PC-3 (cell line): ENCODE results near the gene RIPK3. TPM values are rescaled to one million over a fixed set of nuclear protein-coding genes. Genes with fewer than 3 reads are reported as not detected.

Experiments used
- ATAC-seq: fragments of 200-7000 bp; cut with Tn5 transposase; 2 replicates; pipeline ENCODE4 v1.9.1; 2020; ENCODE audit warnings: mild to moderate bottlenecking, moderate library complexity
- BruUV-seq: library from RNA; stranded (reverse); fragments of 400-500 nt; replicated peaks from 2 replicates; lab custom pipeline; 2021; lab: Mats Ljungman, UMichigan
- CTCF ChIA-PET: fragments of 300-600 bp; sonication (Branson Sonifier 250); formaldehyde crosslinking; loops from one replicate; lab custom pipeline; 2022; ENCODE audit warnings: antibody characterized with exemption; lab: Charles Lee
- POLR2A ChIA-PET: fragments of 300-600 bp; sonication (Branson Sonifier 250); formaldehyde crosslinking; loops from one replicate; lab custom pipeline; 2022; ENCODE audit warnings: antibody characterized with exemption; ENCODE audit not compliant: unreplicated experiment; lab: Charles Lee
- DNase-seq: peaks from one replicate; pipeline ENCODE4 v3.0.0-alpha.2; 2015
- H2AFZ ChIP-seq: fragments of 300-600 bp; sonication (generic); 2 replicates; pipeline ENCODE4 v1.6.0; 2016; ENCODE audit warnings: antibody characterized with exemption, low read length
- H3F3A ChIP-seq: fragments of 300-600 bp; sonication (generic); one replicate; pipeline ENCODE4 v1.6.0; 2017; ENCODE audit warnings: antibody characterized with exemption, low read length, control low read depth, mild to moderate bottlenecking; ENCODE audit not compliant: unreplicated experiment
- H3K27ac ChIP-seq: fragments of 300-600 bp; sonication (generic); 2 replicates; pipeline ENCODE4 v1.5.1; 2016; ENCODE audit warnings: mild to moderate bottlenecking, low read length
- H3K27me3 ChIP-seq: fragments of 300-600 bp; sonication (generic); 2 replicates; pipeline ENCODE4 v1.6.1; 2016; ENCODE audit warnings: low read length, mixed read lengths
- H3K36me3 ChIP-seq: fragments of 300-600 bp; sonication (generic); 2 replicates; pipeline ENCODE4 v1.6.1; 2016; ENCODE audit warnings: low read depth, mixed run types, low read length, mixed read lengths
- H3K4me1 ChIP-seq: fragments of 300-600 bp; sonication (generic); 2 replicates; pipeline ENCODE4 v1.5.1; 2016; ENCODE audit warnings: low read length; ENCODE audit not compliant: insufficient read depth
- H3K4me2 ChIP-seq: fragments of 300-600 bp; sonication (generic); 2 replicates; pipeline ENCODE4 v1.6.0; 2016; ENCODE audit warnings: low read length
- H3K4me3 ChIP-seq: fragments of 300-600 bp; sonication (generic); 2 replicates; pipeline ENCODE4 v1.5.1; 2016; ENCODE audit warnings: mild to moderate bottlenecking, low read length, mixed read lengths
- H3K79me2 ChIP-seq: fragments of 300-600 bp; sonication (generic); 2 replicates; pipeline ENCODE4 v1.6.1; 2017; ENCODE audit warnings: low read length, mixed read lengths
- H3K9ac ChIP-seq: fragments of 300-600 bp; sonication (generic); 2 replicates; pipeline ENCODE4 v1.6.0; 2016; ENCODE audit warnings: mild to moderate bottlenecking, low read length
- H3K9me2 ChIP-seq: fragments of 300-600 bp; sonication (generic); replicated peaks from 2 replicates; pipeline ENCODE4 v1.6.1; 2016; ENCODE audit warnings: mixed run types, low read length, mixed read lengths
- H3K9me3 ChIP-seq: fragments of 300-600 bp; sonication (generic); 2 replicates; pipeline ENCODE4 v1.6.1; 2016; ENCODE audit warnings: low read length, mixed read lengths
- H4K20me1 ChIP-seq: fragments of 300-600 bp; sonication (generic); 2 replicates; pipeline ENCODE4 v1.6.1; 2016; ENCODE audit warnings: low read length, mixed read lengths
- EZH2 ChIP-seq: fragments of 300-600 bp; sonication (generic); IDR thresholded peaks from one replicate; pipeline ENCODE4 v1.6.1; 2017; ENCODE audit warnings: antibody characterized with exemption, mild to moderate bottlenecking, low read length; ENCODE audit not compliant: unreplicated experiment
- EZH2phosphoT487 ChIP-seq: fragments of 300-600 bp; sonication (generic); IDR thresholded peaks from 2 replicates; pipeline ENCODE4 v1.6.1; 2018; ENCODE audit warnings: mild to moderate bottlenecking, antibody characterized with exemption, low read length, borderline replicate concordance
- intact Hi-C: fragments of 100-400 bp; cut with micrococcal nuclease; formaldehyde crosslinking; loops from 2 replicates; pipeline ENCODE4 v1.9.0; 2023
- total RNA-seq: library from RNA; depleted of rRNA; stranded (reverse); fragments of >200 nt; gene quantifications from 2 replicates; pipeline ENCODE4 v1.2.3, GENCODE V29; 2014
- TF ChIP-seq, protein P1 (sequence below): fragments of 300-600 bp; sonication (generic); conservative IDR thresholded peaks from 2 replicates; pipeline ENCODE4 v1.5.1; 2017; ENCODE audit warnings: antibody characterized with exemption, low read depth, mild to moderate bottlenecking, low read length

RIPK3 gene
- total RNA-seq, 1 experiment from 2014 or later = not detected

DNA sequence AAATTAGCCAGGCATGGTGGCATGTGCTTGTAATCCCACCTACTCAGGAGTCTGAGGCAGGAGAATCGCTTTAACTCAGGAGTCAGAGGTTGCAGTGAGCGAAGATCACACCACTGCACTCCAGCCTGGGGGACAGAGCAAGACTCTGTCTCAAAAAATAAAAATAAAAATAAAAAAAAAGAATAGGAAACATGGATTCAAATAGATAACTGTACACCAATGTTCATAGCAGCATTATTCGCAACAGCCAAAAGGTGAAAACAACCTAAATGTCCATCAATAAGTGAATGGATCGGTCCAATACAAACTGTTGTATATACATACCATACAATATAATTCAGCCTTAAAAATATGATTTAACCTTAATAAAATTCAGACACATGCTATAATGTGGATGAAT is 3.1 kb upstream of the RIPK3 start:
- ATAC-seq (no peak), DNase-seq (no peak)
- Histone ChIP-seq H3K27me3 (peaks cover 4% of the 10 kb centered on the region; the same call in 1 of the 2 replicates), H3K27ac (no peak overlapping the region), H3K79me2 (no peaks in the 10 kb centered on the region), H3K4me1 (no peaks in the 10 kb centered on the region), H3K9me2 (no peaks in the 10 kb centered on the region), H3F3A (no peaks in the 10 kb centered on the region), H3K9ac (no peak overlapping the region), H3K4me3 (no peak overlapping the region), H4K20me1 (no peaks in the 10 kb centered on the region), H3K9me3 (no peaks in the 10 kb centered on the region), H3K4me2 (no peak overlapping the region), H2AFZ (no peak overlapping the region), H3K36me3 (no peaks in the 10 kb centered on the region)
- BruUV-seq = no TSS peak
- TF ChIP-seq EZH2 (no peak), EZH2phosphoT487 (no peak)
- TF ChIP-seq, protein P1, sequence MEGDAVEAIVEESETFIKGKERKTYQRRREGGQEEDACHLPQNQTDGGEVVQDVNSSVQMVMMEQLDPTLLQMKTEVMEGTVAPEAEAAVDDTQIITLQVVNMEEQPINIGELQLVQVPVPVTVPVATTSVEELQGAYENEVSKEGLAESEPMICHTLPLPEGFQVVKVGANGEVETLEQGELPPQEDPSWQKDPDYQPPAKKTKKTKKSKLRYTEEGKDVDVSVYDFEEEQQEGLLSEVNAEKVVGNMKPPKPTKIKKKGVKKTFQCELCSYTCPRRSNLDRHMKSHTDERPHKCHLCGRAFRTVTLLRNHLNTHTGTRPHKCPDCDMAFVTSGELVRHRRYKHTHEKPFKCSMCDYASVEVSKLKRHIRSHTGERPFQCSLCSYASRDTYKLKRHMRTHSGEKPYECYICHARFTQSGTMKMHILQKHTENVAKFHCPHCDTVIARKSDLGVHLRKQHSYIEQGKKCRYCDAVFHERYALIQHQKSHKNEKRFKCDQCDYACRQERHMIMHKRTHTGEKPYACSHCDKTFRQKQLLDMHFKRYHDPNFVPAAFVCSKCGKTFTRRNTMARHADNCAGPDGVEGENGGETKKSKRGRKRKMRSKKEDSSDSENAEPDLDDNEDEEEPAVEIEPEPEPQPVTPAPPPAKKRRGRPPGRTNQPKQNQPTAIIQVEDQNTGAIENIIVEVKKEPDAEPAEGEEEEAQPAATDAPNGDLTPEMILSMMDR = no peak
- ChIA-PET CTCF (interaction anchor here (0.5 kb wide), 1 partner anchor 249 kb away, joined by 3 read pairs; no protein-coding TSS in a partner anchor), POLR2A (no interaction called here)
- intact Hi-C loops = no loop called here

DNA sequence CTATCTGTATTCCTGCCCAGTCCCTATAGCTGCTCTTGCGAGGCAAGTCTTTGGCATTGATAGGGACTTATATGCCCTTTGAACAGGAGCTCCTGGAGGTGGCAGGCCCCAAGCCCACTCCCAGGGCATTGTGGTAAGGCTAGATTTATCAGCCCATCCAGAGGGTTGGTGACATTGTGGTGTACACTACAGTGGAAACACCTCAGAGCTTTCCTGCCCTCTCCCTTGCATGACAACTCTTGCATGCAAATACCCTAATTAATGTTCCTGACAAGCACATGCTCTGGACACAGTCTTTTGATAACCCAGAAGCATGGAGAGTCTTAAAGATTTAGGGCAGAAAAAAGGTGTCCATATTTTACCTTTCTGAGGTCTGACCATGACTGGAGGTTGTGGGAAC is 815 bp upstream of the RIPK3 start:
- Histone ChIP-seq H3K79me2 (no peaks in the 10 kb centered on the region), H3K27me3 (peaks cover 4% of the 10 kb centered on the region; the same call in 1 of the 2 replicates), H3K4me1 (no peaks in the 10 kb centered on the region), H3F3A (no peaks in the 10 kb centered on the region), H2AFZ (no peak overlapping the region), H3K9me3 (no peaks in the 10 kb centered on the region), H4K20me1 (no peaks in the 10 kb centered on the region), H3K4me3 (no peak overlapping the region), H3K4me2 (no peak overlapping the region), H3K9ac (no peak overlapping the region), H3K36me3 (no peaks in the 10 kb centered on the region), H3K27ac (no peak overlapping the region), H3K9me2 (no peaks in the 10 kb centered on the region)
- ATAC-seq (no peak), DNase-seq (no peak)
- intact Hi-C loops = no loop called here
- no peak for TF ChIP-seq EZH2phosphoT487
- TF ChIP-seq EZH2 = no peak
- TF ChIP-seq, protein P1 = no peak
- ChIA-PET CTCF (no interaction called here), POLR2A (no interaction called here)
- BruUV-seq = no TSS peak

DNA sequence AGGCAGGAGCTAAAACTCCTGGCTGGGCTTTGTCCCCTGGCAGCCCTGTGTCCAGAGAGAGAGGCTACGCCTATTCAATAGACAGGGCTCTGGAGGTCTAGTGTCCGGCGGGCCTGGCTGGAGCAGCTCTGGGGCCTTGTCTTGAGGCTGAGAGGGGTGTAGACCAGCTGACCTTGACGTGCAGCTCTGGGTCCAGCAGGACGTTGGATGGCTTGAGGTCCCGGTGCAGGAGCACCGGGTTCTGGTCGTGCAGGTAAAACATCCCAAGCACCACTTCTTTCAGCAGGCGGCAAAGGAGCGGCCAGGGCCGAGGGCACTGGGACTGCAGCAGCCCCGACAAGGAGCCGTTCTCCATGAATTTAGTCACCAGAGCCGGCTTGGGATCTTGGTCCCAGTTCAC is 948 bp downstream of the RIPK3 start:
- H3F3A ChIP-seq = no peaks in the 10 kb centered on the region
- TF ChIP-seq, protein P1 = no peak
- TF ChIP-seq EZH2 = no peak
- no peak for TF ChIP-seq EZH2phosphoT487
- ChIA-PET POLR2A (no interaction called here), CTCF (no interaction called here)
- no peak overlapping the region for H3K27ac ChIP-seq
- no peak overlapping the region for H3K9ac ChIP-seq
- BruUV-seq = no TSS peak
- H3K79me2 ChIP-seq = no peaks in the 10 kb centered on the region
- no peak for DNase-seq
- H3K9me3 ChIP-seq = no peaks in the 10 kb centered on the region
- H3K4me3 ChIP-seq = no peak overlapping the region
- H3K36me3 ChIP-seq = no peaks in the 10 kb centered on the region
- ATAC-seq = no peak
- no peaks in the 10 kb centered on the region for H4K20me1 ChIP-seq
- H3K9me2 ChIP-seq = no peaks in the 10 kb centered on the region
- peaks cover 4% of the 10 kb centered on the region; the same call in 1 of the 2 replicates for H3K4me1 ChIP-seq
- no peak overlapping the region for H2AFZ ChIP-seq
- H3K4me2 ChIP-seq = no peak overlapping the region
- intact Hi-C loops = no loop called here
- H3K27me3 ChIP-seq = peaks cover under 1% of the 10 kb centered on the region; the same call in 1 of the 2 replicates
